ENCODE data around the gene ATXN7L1.
"Not testable (repeated sequence)": the region's sequence is repeated elsewhere in the genome, so short reads cannot be mapped to it uniquely, and the experiment has no call there.

The ATXN7L1 gene

DNA sequence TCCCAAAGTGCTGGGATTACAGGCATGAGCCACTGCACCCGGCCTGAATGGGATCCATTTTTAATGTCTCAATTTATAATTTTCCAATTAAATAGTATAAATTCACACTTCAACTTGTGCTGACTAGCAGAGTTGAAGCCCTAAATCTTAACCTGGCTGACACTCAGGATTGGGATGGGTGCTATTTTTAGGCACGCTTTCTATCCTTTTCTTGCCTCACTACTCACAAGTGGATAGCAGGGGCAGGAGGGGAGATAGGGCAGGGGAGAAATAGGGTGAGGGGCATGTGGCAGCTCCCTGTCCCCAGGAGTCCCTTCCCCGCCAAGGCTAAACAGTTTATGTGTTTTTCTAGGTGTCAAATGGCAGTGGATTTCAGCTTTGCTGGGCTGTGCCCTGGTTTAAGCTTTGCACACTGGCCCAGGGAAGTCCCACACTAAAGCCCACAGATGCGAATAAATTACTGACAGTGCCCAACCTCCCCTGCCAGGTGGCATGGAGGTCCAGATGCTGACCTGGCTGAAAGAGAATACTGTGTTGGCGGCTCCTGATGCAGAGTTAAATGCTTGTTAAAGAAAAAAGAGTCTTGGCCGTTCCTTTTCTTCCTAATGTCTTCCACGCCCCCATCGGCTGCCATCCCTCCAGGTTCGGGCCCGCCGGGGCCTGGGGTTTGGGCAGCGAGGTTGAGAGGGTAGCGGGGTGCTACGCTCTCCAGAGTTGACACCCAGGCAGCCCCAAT lies 259.0 kb downstream of the ATXN7L1 start:
- DNase-seq (ENCODE audit: low read depth) = no peak

DNA sequence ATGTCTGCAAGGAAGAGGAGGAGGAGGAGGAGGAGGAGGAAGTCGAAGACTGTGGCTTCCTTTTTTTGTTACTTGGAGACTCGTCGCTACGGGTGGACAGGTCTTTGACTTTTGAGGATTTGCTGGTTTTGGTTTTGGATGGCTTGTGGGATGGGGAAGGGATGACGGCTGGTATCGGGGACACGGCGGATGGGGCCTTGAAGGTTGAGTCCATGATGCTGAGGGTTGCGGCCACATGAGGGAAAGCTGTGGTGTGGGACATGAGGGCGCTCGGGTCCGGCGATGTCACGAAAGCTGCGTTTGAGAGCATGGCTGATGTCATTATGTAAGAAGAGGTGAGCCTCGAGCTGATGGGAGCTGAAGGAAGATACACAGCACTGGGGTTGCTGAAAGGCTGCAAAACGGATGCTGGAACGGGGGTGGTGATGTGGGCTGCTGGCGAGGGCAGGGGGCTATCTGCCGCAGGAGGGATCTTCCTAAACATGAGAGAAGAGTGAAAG lies 262.0 kb downstream of the ATXN7L1 start:
- no peak for DNase-seq (ENCODE audit: low read depth)

DNA sequence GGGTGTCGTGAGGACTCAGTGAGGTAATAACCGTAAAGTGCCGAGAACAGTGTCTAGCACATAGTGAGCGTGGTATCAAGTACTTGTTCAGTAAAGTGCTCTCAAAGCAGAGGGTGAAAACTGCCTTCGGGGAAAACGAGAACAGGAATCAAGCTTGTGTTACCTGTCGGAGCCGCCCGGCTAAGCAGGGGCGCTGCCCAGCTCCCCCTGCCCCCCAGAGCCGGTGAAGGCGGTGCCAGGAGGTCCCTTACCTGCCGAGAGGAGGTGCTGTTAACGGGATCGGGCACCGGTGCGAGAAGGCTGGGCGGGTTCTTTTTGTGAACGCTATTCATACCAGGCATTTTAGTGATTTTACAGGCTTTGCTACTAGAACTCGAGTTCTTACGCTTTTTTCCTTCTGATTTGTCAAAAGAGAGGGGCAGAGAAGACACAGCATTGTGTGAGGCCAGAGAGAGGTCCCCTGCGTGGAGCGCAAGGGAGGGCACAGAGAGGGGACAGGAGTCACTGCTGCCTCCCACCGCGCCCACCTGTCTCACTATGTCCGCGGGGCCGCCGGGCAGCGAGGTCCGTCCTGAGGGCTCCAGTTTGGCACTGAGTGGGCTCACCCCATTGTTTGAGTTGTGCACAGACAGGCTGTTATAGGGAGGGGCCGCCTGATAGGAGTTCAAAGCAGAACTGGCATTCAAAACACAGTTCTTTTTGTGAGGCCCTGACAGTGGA lies 262.6 kb downstream of the ATXN7L1 start:
- no peak for DNase-seq (ENCODE audit: low read depth)

DNA sequence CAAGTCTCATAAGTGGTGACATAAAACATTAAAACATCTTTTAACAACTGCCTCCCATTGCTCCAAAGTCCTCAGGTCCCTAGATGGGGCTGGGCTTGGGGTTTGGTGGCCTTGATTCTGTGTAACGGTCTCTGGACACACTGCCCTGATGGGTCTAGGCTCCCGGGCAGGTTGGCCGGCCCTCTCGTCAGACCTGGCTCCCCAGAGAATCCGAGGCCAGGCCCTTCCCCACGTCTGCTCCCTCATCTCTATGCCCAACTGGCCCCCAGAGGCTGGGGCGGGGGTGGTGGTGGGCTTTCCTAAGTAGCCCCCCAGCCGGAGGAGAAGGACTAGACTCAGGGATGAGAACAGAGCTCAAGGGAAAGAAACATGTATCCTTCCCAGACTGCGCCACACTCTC lies 263.6 kb downstream of the ATXN7L1 start:
- no peak for DNase-seq (ENCODE audit: low read depth)

DNA sequence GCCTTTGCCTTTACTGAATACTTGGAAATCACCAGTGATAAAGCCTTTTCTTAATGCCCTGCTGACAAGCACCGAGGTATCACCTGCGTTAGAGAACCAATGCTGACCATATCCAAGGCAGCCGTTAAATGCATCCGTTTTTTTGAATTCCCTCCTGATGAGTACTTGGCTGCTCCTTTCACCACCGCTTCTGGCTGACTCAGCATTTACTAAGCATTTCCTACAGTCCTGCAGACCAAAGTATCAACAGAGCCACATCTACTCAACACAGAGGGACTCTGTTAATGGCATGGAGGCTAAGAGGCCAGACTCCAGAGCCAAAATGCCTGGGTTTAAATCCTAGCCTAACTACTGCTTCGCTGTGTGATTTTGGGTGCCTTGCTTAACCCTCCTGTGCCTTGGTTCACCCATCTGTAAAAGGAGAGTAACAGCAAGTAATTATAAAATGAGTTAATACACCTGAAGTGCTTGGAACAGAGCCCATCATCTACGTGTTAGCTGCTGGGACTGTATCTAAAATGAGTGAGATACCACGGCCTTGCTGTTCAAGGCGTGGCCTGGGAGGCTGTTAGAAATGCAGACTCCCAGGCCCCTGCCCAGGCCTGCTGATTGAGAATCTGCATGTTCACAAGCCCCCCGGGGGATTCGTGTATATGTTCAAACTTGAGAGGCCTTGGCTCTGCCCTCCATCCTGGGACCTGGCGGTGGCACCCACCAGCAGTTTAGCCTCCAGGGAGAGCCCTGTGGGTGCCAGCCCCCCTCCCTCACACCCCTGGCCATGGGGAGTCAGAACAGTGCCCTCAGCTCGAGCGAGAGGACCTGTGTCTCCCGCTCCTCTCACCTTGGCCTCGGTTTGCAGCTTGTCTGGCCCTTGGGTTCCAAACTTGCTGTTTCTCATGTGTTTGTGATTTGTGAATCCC lies 264.3 kb downstream of the ATXN7L1 start:
- no peak for DNase-seq (ENCODE audit: low read depth)

DNA sequence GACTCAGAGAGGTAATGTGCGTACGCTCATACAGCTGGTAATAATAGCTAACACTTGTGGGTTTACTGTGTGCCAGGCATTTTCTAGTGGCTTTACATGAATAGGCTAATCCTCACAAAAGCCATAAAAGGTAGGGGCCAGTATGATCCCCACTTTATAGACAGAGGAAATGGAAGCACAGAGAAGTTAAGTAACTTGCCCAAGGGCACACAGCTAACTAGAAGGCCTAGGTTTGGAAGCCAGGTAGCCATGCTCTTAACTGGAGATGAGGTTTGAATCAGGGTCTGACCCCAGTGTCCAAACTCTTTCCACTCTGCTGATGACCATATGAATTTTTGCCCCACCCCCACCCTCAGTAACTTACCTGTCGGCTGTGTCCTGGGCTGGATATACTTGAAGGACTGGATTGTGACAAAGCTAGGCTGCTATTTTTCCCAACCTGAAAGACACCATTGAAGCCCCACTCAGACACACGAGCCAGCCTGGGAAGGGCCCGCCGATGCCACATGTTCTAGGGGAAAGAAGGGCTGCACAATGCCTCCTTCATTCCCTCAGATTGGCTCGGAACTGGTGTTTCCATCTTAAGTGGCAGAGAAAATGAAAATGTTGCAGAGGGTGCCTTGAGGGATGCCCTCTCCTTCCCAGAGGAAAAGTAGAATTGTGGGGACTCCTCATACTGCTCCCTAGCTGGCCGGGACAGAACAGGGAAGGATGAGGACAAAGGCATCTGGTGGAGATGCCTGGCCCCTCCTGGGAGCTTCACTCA lies 266.1 kb downstream of the ATXN7L1 start:
- no peak for DNase-seq (ENCODE audit: low read depth)

DNA sequence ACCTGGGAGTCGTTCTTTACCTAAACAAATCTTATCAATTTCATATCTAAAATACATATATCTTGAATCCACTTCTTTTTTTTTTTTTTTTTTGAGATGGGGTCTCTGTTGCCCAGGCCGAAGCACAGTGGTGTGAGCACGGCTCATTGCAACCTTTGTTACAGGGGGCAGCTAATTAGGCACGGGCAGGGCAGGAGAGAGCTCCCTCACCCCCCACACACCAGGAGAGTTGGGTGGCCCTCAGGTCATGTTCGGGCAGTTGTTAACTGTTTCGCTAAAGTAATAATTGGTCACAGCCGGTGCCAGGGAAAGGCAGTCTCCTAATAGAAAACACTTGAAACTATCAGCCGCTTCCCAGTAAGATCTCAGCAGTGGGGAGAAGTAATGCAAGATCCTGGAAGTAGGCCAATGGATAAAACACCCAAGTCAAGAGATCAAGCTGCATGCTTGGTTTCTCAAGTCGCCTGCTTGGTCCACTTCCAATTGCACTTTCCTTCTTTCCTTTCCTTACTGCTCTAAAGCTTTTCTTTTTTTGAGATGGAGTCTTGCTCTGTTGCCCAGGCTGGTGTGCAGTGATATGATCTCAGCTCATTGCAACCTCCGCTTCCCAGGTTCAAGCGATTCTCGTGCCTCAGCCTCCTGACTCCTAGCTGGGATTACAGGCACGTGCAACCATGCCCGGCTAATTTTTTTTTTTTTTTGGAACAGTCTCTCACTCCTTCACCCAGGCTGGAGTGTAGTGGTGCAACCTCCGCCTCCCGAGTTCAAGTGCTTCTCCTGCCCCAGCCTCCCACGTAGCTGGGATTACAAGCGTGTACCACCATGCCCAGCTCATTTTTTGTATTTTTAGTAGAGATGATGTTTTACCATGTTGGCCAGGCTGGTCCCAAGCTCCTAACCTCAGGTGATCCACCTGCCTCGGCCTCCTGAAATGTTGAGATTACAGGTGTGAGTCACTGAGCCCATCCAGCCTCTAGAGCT lies 273.8 kb downstream of the ATXN7L1 start:
- DNase-seq (ENCODE audit: low read depth) = no peak

DNA sequence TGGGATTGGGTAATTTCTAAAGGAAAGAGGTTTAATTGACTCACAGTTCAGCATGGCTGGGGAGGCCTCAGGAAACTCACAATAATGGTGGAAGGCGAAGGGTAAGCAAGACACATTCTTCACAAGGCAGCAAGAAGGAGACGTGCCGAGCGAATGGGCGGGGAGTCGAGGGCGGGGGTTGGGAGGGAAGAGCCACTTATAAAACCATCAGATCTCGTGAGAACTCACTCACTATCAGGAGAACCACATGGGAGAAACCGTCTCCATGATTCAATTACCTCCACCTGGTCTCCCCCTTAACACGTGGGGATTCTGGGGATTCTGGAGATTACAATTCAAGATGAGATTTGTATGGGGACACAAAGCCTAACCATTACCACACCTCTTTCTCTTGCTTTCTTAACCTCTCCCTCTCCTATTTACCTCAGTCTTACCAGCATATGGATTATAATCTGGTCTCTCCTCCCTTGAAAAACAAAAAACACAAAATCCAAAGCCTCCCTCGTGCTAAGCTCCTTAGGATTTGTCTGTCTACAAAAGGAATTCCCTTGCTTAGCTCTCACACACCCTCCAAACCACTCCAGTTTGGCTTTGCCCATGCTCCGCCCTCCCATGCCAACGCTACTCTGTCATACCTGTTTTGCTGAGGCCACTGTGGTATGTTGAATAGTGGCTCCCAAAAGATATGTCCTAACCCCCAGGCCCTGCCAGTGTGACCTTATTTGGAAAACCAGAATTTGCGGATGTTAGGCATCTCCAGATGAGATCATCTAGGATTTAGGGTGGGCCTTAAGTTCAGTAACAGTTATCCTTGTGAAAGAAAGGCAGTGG lies 275.5 kb downstream of the ATXN7L1 start:
- no peak for DNase-seq (ENCODE audit: low read depth)

DNA sequence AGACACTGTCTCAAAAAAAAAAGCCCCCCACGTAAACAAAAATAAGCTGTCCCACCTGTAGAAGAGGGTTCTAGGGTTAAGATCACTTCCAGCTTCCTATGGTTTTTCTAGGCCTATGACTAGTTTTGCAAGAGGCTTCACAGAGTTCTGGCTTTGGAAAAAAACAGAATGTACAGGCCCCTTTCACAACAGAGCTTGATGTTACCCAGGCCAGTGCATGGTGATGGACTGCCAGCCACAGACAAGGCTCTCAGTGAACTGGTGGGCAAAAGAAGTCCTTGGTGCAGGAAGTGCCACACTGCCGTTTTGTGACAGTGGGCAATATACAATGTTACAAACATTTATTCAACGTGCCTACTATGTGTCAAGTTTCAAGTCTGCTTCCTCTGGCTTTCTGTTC lies 276.8 kb downstream of the ATXN7L1 start:
- no peak for DNase-seq (ENCODE audit: low read depth)

DNA sequence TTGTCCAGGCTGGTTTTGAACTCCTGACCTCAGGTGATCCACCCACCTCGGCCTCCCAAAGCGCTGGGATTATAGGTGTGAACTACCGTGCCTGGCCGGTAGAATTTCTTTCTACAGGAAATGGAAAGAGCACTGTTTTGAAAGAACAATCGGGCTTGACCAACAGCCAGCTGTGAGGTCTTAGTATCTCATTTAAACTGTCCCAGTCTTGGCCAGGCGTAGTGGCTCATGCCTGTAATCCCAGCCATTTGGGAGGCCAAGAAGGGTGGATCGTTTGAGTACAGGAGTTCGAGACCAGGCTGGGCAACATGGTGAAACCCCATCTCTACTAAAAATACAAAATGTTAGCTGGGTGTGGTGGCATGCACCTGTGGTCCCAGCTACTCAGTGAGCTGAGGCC lies 277.3 kb downstream of the ATXN7L1 start:
- DNase-seq (ENCODE audit: low read depth) = not testable (repeated sequence)

DNA sequence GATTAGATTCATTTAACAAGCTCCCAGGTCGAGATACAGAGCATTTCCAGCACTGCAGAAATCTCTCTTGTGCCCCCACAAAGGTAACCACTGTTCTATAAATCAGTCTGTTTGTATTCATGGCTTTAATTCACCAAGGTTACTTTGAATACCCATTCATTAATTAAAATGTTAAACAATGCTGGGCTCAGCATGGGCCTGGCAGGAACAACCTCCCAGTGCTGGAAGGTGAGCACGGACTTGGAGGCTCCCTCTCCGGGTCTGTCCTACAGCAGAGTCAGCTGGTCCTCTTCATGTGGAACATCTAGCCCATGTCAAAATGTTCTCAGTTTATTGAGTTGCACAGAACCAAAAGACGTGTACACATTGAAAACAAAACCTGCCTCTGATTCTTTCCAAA lies 279.5 kb downstream of the ATXN7L1 start:
- DNase-seq (ENCODE audit: low read depth) = no peak

DNA sequence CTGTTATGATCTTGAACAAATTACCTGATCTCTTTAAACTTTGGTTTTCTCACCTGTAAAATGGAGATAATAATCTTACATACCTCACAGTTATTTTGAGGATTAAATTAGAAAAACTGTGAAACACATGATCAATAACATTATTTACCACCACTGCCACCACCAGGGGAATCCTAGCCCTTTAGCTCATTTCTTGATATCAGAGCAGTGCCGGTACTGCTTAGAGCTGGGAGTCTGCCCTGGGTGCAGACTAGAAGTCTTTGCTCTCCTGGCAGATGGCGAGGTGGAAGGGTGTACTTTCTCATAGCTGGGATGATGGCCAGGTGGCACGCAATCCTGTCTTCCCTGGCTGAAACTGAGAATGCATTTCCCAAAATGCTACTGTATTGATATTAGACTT lies 282.4 kb downstream of the ATXN7L1 start:
- no peak for DNase-seq (ENCODE audit: low read depth)

DNA sequence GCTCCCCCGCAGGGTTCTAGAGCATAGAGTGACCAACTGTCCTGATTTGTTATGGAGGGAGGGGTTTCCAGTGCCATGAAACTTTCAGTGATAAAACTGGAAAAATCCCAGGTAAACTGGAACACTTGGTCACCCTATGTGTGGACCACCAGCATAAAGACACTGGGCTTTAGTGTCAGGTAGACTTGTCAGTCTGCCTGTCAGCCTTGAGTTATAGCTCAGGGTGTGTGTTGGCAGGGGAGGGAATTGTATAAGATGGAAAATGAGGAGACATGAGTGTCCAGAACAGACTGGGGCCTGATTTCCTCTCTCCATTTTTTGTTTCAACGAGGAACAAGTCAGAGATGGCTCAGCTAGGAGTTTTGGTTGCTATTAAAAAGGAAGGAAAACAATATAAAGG lies 284.9 kb downstream of the ATXN7L1 start:
- DNase-seq (ENCODE audit: low read depth) = no peak

DNA sequence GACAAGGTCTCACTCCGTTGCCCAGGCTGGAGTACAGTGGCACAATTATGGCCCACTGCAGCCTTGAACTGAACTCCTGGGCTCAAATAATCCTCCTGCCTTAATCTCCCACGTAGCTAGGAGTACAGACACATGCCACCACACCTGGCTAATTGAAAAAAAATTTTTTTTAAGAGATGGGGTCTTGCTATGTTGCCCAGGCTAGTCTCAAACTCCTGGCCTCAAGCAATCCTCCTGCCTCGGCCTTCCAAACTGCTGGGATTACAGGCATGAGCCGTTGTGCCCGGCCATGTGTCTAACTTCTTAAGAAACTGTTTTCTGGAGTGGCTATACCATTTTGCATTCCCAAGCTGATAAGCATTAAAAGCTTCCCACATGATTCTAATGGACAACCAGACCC lies 285.6 kb downstream of the ATXN7L1 start:
- no peak for DNase-seq (ENCODE audit: low read depth)

DNA sequence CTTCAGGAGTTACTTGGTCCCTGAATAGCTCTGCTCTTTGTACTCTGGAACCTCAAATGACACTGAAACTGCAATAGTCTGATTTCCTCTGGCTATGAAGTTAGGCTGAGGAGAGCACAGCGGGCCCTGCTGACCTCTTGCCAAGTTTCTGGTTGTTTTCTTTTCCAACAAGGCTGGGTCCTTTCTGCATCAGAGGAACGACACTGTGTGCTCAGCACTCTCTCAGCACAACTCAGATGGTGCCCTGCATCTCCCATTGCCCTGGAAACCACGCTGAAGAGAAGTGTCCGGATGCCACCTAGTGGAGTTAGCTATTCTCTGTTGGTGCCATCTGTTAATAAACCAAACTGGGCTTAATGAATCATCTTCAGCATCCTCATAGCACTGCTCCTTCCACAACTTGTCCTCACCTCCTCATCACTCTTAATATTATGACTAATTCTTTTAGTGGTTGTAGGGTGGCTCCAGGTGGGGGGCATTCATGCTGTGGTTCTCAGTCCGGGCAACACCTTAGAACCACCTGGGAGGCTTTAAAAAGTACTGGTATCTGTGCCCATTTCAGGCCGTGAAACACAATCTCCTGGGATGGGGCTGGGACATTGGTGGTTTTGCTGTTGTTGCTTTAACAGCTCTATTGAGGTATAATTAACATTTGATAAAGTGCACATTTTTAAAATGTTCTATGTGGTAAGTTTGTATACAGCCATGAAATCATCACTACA lies 286.9 kb downstream of the ATXN7L1 start:
- DNase-seq (ENCODE audit: low read depth) = peak; percentile 65

DNA sequence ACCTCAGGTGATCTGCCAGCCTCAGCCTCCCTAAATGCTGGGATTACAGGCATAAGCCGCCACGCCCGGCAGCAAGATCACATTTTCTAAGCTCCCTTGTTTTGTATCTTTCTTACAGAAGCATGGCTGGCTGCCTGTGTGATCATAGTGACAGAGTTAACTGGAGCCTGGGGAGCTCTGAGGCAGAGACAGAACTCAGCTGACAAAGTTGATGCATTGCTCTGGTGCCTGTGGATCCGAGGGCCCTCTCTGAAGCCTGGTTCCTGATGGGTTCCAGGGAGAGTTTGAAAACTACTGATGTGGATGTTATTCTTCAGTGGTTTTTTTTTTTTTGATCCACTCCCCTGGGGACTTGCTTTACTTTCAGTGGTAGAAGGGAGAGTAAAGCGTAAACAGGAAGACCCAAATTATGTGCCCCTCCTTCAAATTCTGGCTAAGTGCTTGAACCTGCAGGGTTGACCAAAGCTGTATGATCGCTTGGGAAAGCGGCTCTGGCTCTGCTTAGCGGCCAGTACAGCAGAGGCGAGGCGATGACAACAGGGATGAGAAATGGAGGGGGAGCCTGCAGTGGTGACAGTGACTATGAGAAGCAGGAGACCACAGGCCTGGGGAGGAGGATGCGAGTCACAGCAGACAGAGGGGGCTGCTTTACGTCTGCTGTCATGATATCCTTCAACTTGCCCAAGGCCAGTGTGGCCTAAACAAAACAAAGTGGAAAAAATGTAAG lies 288.3 kb downstream of the ATXN7L1 start:
- no peak for DNase-seq (ENCODE audit: low read depth)

DNA sequence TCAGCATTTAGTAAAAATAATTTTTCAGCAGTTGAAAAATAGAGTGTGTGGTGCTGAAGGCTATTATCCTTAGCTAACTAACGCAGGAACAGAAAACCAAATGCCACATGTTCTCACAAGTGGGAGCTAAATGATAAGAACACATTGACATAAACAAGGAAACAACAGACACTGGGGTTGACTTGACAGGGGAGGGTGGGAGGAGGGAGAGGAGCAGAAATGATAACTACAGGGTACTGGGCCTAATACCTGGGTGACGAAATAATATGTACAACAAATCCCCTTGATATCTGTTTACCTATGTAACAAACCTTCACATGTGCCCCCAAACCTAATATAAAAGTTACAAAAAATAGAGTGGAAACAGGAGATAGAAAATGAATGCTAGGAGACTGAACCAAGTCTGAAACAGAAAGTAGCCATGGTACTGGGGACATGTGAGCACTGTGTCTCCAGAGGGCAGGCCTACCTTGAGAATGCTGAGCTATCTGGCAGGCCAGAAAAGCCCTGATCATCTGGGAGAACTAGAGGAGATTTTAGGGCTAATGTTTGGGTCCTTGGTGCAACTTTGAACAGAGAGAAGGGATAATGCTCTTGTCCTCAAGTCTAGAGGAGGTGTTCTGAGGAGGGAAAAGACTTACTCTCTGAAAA lies 290.4 kb downstream of the ATXN7L1 start:
- DNase-seq (ENCODE audit: low read depth) = no peak

DNA sequence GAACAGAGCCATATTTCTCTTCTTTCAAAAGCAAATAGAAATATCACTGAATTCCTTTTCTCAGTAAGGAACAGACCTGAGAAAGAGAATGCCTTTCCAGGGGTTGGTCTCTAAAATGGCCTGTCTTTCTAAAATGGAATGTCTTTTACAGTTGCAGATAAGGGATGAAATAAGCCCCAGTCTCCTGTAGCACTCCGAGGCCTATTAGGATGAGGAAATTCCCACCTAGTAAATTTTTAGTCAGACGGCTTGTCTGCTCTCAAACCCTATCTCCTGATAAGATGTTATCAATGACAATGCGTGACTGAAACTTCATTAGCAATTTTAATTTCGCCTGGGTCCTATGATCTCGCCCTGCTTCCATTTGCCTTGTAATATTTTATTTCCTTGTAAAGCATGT lies 292.2 kb downstream of the ATXN7L1 start:
- DNase-seq (ENCODE audit: low read depth) = no peak
